ENCODE results near the gene KCNJ12.

KCNJ12 gene

DNA sequence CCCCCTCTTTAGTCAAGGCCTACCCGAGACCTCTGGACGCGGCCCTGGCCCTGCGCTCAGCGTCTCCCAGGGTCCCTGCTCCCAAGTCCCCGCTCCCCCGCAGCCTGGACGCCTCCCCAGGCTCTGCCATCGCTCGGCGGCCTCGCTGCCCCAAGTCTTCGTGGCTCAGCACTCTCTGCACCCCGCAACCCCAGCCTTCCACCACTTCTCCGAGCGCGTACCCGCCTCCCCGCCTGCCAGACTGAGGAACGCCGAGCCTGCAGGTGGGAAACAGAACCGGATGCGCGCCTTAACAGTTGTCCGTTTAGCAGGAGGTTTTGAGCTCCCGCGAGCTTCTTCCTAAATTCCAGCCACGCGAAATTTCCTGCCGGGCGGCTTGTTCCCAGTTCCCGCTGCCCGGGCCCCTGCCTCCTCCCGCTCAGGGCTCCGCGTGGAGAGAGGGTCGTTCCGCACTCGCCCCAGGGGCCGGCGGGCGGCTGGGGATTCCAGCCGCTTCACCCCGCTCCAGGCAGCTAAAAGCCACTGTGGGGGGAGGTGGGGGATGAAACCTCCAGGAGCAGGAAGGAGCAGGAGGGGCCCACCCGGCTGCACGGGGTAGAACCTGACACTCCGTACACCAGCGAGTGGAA is 87.7 kb downstream of the KCNJ12 start:
- H3K4me3 ChIP-seq (ENCODE audit: low read depth, low read length) = peak overlapping the region; percentile 30

DNA sequence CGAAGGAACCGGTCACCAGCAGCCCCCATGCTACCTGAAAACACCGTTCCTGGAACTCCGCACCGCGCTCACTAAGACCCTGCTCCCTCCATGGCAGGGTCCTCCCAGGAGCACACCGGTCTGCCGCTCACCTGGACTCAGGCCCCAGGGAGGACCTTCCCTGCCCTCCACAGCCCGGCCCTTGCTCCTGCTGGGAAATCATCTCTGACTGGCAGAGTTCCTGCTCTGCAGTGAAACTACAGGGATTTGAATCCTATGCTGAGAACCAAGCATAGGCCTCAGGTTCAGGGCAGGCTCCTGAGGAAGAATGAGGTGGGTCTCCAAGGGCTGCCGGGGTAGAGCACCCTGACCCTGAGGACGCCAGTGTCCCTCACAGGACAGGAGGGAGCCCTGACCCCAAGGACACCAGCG is 88.5 kb downstream of the KCNJ12 start:
- H3K4me3 ChIP-seq (ENCODE audit: low read depth, low read length) = no peak overlapping the region

DNA sequence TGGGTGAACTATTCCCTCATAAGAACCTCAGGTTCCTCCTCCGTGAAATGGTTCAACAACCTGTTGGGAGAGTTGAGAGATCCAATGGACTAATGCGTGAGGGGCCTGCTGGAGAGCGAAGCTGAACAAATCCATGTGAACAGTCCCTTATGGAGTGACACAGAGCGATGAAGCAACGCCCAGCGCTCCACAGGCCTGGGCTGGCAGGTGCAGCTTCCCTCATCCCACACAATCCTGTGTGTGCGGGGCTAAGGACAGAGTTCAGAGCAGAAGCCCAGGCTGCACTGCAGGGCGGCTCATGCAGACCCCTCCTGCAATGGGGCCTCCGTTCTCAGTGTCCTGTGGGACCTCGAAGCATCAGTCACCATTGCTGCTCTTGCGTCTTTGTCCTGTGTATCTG is 90.4 kb downstream of the KCNJ12 start:
- no peak overlapping the region for H3K4me3 ChIP-seq (ENCODE audit: low read depth, low read length)

DNA sequence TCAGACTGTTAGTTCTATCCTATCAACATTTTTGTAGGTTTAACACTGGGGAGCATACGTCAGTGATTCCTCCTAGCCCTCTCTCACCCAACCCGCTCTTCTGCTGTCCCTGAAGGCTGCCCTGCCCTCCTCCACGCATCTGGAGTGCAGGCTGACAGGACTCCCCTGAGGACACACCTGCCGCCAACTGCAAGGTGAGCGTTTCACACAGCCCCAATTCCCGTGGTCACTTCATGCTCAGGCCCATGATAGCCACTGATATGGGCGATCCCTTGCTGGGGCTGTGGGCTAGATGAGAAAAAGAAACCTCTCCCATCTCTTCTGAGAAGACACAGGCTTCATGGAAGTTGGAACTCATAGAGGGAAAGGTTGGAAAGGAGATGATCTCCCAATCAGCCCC is 91.0 kb downstream of the KCNJ12 start:
- no peak overlapping the region for H3K4me3 ChIP-seq (ENCODE audit: low read depth, low read length)

DNA sequence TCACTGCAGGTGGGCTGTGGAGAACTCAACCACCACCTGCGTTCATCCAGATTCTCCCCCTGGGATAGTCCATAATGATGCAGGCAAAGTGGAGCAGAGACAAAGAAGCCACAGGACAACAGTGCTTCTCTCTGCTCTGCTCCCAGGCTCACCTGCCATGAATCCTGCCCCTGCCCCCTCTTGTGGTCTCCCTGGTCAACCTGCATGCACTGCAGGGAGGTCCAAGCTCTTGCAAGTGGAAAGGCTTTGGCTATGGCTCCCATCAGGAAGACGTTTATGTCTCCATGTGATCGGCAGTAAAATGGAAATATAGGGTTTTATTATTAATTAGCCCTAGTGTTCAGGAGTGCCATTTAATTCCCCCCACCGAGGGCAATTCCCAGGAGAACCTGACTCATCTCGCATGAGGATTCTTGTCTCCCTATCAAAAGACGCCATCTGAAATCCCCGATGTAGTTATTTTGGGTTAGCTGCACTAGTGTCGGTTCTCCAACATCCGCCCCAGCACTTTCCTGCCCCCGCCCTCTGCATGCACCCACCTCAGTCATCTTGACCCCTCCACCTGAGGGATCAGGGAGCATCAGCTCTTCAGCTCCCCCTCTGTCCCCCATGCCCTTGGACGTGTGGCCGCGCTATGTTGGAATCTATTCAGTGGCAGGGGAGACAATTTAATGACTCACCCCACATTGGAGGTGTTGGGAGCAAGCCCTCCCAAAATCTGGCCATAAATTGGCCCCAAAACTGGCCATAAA is 91.8 kb downstream of the KCNJ12 start:
- no peak overlapping the region for H3K4me3 ChIP-seq (ENCODE audit: low read depth, low read length)
